Bronchial epithelial cell (primary cell): ENCODE data around the gene KANK2. TPM values are rescaled to one million over a fixed set of nuclear protein-coding genes. Genes with fewer than 3 reads are reported as not detected.

Source experiments
- DNase-seq: peaks from one replicate; pipeline ENCODE4 v3.0.0-alpha.2; 2010; ENCODE audit warnings: low read depth
- FAIRE-seq: peaks from 2 replicates; lab custom pipeline; 2011; peaks lifted over from hg19 to GRCh38; lab: Jason Lieb, UNC
- H3K27me3 ChIP-seq: 2 replicates; pipeline ENCODE4 v1.5.1; 2011; ENCODE audit warnings: low read length; ENCODE audit not compliant: control insufficient read depth, insufficient read depth
- H3K36me3 ChIP-seq: 2 replicates; pipeline ENCODE4 v1.5.1; 2011; ENCODE audit warnings: low read length; ENCODE audit not compliant: control insufficient read depth, insufficient read depth
- H3K4me3 ChIP-seq: 2 replicates; pipeline ENCODE4 v1.5.1; 2011; ENCODE audit warnings: mild to moderate bottlenecking, low read depth, low read length, control low read depth
- total RNA-seq: library from RNA; depleted of rRNA; stranded (reverse); fragments of >200 nt; gene quantifications from 2 replicates; pipeline ENCODE4 v1.2.1, GENCODE V29; 2014
- TF ChIP-seq, protein P1 (sequence below): IDR thresholded peaks from 2 replicates; pipeline ENCODE4 v1.5.1; 2011; ENCODE audit warnings: mild to moderate bottlenecking, moderate library complexity, low read length, control low read depth, inconsistent platforms; ENCODE audit not compliant: insufficient read depth, severe bottlenecking

The KANK2 gene
- total RNA-seq, 1 donor from 2014 or later: 10.8 TPM

DNA sequence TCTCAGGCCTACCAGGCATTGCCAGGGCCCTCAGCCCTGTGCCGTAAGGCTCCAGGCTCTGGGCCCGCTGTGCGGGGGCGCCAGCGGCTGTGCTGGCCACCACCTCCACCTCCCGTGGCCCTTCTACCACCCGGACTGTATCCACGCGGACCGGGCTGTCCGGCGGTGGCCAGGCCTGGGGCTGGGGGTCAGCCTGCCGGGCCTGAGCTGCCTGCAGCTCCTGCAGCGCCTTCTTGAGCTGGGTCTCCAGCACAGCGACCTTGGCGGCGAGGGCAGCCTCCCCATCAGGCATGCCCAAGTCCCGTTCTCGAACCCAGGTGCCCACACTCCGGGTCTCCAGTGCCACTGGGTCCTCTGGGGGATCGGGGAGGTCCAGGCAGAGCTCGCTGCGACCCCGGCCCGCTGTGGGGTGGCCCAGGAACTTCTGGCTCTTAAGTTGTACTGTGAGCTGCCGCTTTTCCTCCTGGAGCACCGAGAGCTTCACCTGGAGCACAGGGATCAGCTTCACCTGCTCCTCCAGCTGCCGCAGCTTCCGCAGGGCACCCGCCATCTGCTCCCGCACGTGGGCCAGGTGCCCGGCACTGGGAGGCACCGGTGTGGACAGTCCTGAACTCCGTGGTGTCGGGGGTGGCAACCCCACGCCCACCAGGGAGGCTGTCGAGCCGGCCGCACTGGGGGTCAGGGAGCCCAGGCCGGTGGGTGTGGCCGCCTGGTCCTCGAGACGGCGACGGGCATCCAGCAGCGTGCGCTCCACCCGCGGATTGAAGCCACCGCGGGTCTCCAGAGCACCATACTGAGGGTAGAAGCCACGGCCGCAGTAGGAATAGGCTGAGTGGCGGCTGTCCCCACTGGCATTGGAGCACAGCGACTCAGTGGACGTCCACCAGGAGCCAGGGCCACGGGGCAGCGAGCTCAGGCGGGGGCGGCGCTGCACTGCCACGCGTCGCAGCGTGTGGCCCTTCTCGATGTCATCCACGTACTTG, 4.1 kb downstream of the KANK2 start:
- Histone ChIP-seq H3K27me3 (no peaks in the 10 kb centered on the region), H3K36me3 (peaks cover 4% of the 10 kb centered on the region), H3K4me3 (no peak overlapping the region)
- TF ChIP-seq, protein P1, sequence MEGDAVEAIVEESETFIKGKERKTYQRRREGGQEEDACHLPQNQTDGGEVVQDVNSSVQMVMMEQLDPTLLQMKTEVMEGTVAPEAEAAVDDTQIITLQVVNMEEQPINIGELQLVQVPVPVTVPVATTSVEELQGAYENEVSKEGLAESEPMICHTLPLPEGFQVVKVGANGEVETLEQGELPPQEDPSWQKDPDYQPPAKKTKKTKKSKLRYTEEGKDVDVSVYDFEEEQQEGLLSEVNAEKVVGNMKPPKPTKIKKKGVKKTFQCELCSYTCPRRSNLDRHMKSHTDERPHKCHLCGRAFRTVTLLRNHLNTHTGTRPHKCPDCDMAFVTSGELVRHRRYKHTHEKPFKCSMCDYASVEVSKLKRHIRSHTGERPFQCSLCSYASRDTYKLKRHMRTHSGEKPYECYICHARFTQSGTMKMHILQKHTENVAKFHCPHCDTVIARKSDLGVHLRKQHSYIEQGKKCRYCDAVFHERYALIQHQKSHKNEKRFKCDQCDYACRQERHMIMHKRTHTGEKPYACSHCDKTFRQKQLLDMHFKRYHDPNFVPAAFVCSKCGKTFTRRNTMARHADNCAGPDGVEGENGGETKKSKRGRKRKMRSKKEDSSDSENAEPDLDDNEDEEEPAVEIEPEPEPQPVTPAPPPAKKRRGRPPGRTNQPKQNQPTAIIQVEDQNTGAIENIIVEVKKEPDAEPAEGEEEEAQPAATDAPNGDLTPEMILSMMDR: no peak
- DNase-seq (no peak), FAIRE-seq (no peak)

DNA sequence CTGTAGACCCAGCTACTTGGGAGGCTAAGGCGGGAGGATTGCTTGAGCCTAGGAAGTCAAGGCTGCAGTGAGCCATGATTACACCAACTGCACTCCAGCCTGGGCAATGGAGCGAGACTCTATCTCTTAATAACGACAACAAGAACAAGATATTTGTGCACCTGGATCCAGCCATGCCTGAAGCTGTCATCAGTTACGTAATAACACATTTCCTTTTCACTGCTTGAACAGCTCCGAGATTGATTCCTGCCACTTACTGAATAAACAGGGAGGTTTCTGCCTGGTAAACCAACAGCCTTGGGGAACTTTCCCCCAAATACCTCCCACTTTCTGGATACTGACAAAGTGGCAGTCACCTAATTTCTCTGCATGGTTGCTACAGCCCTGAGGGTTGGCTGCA, 5.4 kb downstream of the KANK2 start:
- H3K27me3 ChIP-seq: no peaks in the 10 kb centered on the region
- no peak overlapping the region for H3K4me3 ChIP-seq
- H3K36me3 ChIP-seq: peaks cover 4% of the 10 kb centered on the region
- FAIRE-seq (no peak), DNase-seq (no peak)
- TF ChIP-seq, protein P1: no peak

DNA sequence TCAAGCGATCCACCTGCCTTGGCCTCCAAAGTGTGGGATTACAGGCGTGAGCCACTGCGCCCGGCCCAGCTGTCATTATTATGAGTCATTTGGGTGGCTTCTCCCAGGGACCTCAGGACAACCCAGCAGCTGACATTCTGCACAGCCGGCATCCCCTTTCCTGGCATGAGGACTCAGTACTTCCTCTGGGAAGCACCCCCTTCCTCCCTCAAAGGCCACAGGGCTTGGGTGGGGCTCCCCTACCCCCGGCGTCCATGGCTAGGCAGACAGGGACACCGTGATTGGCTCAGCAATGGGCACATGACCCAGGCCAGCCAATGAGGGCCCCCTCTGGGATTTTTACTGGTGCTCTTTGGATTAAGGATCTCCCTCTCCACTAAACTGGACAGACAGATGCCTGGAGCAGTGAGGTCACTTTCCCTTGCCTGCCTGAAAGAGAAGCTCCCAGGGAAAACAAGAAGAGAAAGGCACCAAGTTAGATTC, 6.0 kb downstream of the KANK2 start:
- TF ChIP-seq, protein P1: no peak
- no peak for FAIRE-seq

DNA sequence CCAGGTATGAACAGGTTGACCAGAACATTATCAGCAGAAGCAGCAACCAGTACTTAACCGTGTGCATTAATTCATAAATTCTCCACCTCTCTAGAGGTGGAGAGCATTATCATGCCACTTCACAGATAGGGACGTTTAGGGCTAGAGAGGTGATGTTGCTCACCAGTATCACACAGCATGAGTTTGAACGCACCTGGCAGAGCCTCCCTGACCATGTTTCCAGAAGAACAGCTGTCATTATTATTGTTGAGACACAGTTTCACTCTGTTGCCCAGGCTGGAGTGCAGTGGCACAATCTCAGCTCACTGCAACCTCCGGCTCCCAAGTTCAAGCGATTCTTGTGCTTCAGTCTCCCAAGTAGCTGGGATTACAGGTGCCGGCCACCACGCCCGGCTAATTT, 6.8 kb downstream of the KANK2 start:
- Histone ChIP-seq H3K36me3 (peaks cover 4% of the 10 kb centered on the region), H3K27me3 (no peaks in the 10 kb centered on the region), H3K4me3 (no peak overlapping the region)
- FAIRE-seq (no peak), DNase-seq (no peak)
- TF ChIP-seq, protein P1: no peak

More for the DNA sequence above, 6.0 kb downstream of the KANK2 start:
- H3K36me3 ChIP-seq: peaks cover 4% of the 10 kb centered on the region
- no peak overlapping the region for H3K4me3 ChIP-seq
- no peak for DNase-seq
- no peaks in the 10 kb centered on the region for H3K27me3 ChIP-seq

DNA sequence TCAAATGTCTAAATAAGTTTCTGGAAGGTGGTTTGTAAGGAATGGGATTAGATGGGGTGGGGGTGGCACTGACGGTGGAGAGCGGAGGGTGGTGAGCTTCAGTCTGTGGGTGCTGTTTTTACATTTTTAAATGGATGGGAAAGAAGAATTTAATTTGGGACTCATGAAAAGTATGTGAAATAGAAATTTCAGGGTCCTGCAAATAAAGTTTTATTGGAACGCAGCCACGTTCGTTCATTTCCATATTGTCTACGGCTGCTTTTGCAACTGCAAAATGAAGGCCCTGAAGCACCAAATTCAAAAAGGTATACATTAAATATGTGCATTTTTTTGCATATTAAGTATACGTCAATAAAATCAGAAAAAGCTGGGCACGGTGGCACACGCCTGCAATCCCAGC, 9.9 kb downstream of the KANK2 start:
- Histone ChIP-seq H3K4me3 (no peak overlapping the region), H3K27me3 (no peaks in the 10 kb centered on the region), H3K36me3 (no peaks in the 10 kb centered on the region)
- no peak for DNase-seq
- no peak for FAIRE-seq
- TF ChIP-seq, protein P1: no peak
